ENCODE data around the gene RNPEPL1.

The RNPEPL1 gene

GRCh38 chr2:240586198-240586918, 18.1 kb downstream of the RNPEPL1 start, which contains the start of gene CAPN10:
CAPN10 (plus strand) TSS chr2:240586734; CDS start chr2:240586912, 178 bp downstream.
- ChIA-PET POLR2A (interaction anchor here (0.6 to 2.9 kb wide), 21 partner anchors 9 to 572 kb away, joined by 3 to 23 read pairs (median 4); partner anchors contain the start of gene RNPEPL1), CTCF (interaction anchor here (0.9 to 1.5 kb wide), 3 partner anchors 9 to 21 kb away, joined by 3 to 8 read pairs (median 3); no protein-coding TSS in a partner anchor)
- peak; percentile 92 for DNase-seq (ENCODE audit: extremely low spot score)
- TF ChIP-seq FOXK2 (IDR thresholded peaks at IDR 0.05) (no peak), BHLHE40 (IDR thresholded peaks at IDR 0.05; ENCODE audit: borderline replicate concordance) (no peak), ARNT (IDR thresholded peaks at IDR 0.05) (no peak), ELF4 (IDR thresholded peaks at IDR 0.05) (peak; percentile 59; the same call in 1 of the 2 replicates), L3MBTL2 (conservative IDR thresholded peaks at IDR 0.05) (peak; percentile 86)

- no peak for DNase-seq (ENCODE audit: extremely low spot score)
- ChIA-PET POLR2A (interaction anchor here (0.6 to 2.9 kb wide), 21 partner anchors 9 to 571 kb away, joined by 3 to 23 read pairs (median 4); partner anchors contain the start of gene RNPEPL1), CTCF (interaction anchor here (0.9 to 1.5 kb wide), 3 partner anchors 8 to 21 kb away, joined by 3 to 8 read pairs (median 3); no protein-coding TSS in a partner anchor)
- TF ChIP-seq FOXM1 (IDR thresholded peaks at IDR 0.05; ENCODE audit: borderline replicate concordance) (no peak), ARNT (IDR thresholded peaks at IDR 0.05) (no peak), HDGF (IDR thresholded peaks at IDR 0.05; ENCODE audit: borderline replicate concordance) (no peak)
These were observed 18.9 kb downstream of the RNPEPL1 start for GRCh38 chr2:240586919-240587800.

GRCh38 chr2:240588006-240588655, 19.8 kb downstream of the RNPEPL1 start:
- ChIA-PET POLR2A (interaction anchor here (0.9 to 1.5 kb wide), 2 partner anchors 18 to 20 kb away, joined by 3 read pairs; no protein-coding TSS in a partner anchor), CTCF (interaction anchor here (0.7 kb wide), 1 partner anchor 10 kb away, joined by 3 read pairs; no protein-coding TSS in a partner anchor)
- no peak for DNase-seq (ENCODE audit: extremely low spot score)
- TF ChIP-seq HDGF (IDR thresholded peaks at IDR 0.05; ENCODE audit: borderline replicate concordance) (no peak), CTBP1 (IDR thresholded peaks at IDR 0.05; ENCODE audit: borderline replicate concordance) (no peak), ELF4 (IDR thresholded peaks at IDR 0.05) (no peak), NFRKB (IDR thresholded peaks at IDR 0.05) (no peak), LEF1 (IDR thresholded peaks at IDR 0.05; ENCODE audit: borderline replicate concordance) (no peak), TARDBP (IDR thresholded peaks at IDR 0.05) (no peak), ARNT (IDR thresholded peaks at IDR 0.05) (no peak), SUZ12 (IDR thresholded peaks at IDR 0.05) (no peak), FOXM1 (IDR thresholded peaks at IDR 0.05; ENCODE audit: borderline replicate concordance) (no peak), PKNOX1 (IDR thresholded peaks at IDR 0.05) (no peak), BHLHE40 (IDR thresholded peaks at IDR 0.05; ENCODE audit: borderline replicate concordance) (no peak), L3MBTL2 (conservative IDR thresholded peaks at IDR 0.05) (no peak), FOXA1 (IDR thresholded peaks at IDR 0.05) (no peak), FOXK2 (IDR thresholded peaks at IDR 0.05) (no peak), SP1 (IDR thresholded peaks at IDR 0.05) (no peak), ZNF384 (IDR thresholded peaks at IDR 0.05) (no peak)

GRCh38 chr2:240588669-240589068, 20.4 kb downstream of the RNPEPL1 start:
- ChIA-PET CTCF (interaction anchor here (0.6 to 1.7 kb wide), 3 partner anchors 10 to 36 kb away, joined by 3 to 6 read pairs (median 5); no protein-coding TSS in a partner anchor), POLR2A (interaction anchor here (1.0 kb wide), 1 partner anchor 28 kb away, joined by 5 read pairs; the partner anchor contains the start of gene DUSP28)
- no peak for DNase-seq (ENCODE audit: extremely low spot score)
- TF ChIP-seq FOXM1 (IDR thresholded peaks at IDR 0.05; ENCODE audit: borderline replicate concordance) = no peak
- no peak for TF ChIP-seq CTBP1 (IDR thresholded peaks at IDR 0.05; ENCODE audit: borderline replicate concordance)
- no peak for TF ChIP-seq HDGF (IDR thresholded peaks at IDR 0.05; ENCODE audit: borderline replicate concordance)
- TF ChIP-seq LEF1 (IDR thresholded peaks at IDR 0.05; ENCODE audit: borderline replicate concordance) = no peak
- TF ChIP-seq SUZ12 (IDR thresholded peaks at IDR 0.05) = no peak
- no peak for TF ChIP-seq PKNOX1 (IDR thresholded peaks at IDR 0.05)
- no peak for TF ChIP-seq FOXK2 (IDR thresholded peaks at IDR 0.05)
- no peak for TF ChIP-seq ARNT (IDR thresholded peaks at IDR 0.05)
- TF ChIP-seq FOXA1 (IDR thresholded peaks at IDR 0.05) = no peak
- TF ChIP-seq NFRKB (IDR thresholded peaks at IDR 0.05) = no peak
- no peak for TF ChIP-seq ELF4 (IDR thresholded peaks at IDR 0.05)
- TF ChIP-seq BHLHE40 (IDR thresholded peaks at IDR 0.05; ENCODE audit: borderline replicate concordance) = no peak

- ChIA-PET CTCF (interaction anchor here (1.7 kb wide), 1 partner anchor 15 kb away, joined by 5 read pairs; no protein-coding TSS in a partner anchor), POLR2A (interaction anchor here (1.0 kb wide), 1 partner anchor 29 kb away, joined by 5 read pairs; the partner anchor contains the start of gene DUSP28)
- TF ChIP-seq CTBP1 (IDR thresholded peaks at IDR 0.05; ENCODE audit: borderline replicate concordance) (no peak), LEF1 (IDR thresholded peaks at IDR 0.05; ENCODE audit: borderline replicate concordance) (no peak), ARNT (IDR thresholded peaks at IDR 0.05) (no peak), TARDBP (IDR thresholded peaks at IDR 0.05) (no peak), ZNF384 (IDR thresholded peaks at IDR 0.05) (no peak), NFRKB (IDR thresholded peaks at IDR 0.05) (no peak), PKNOX1 (IDR thresholded peaks at IDR 0.05) (no peak), FOXK2 (IDR thresholded peaks at IDR 0.05) (no peak), L3MBTL2 (conservative IDR thresholded peaks at IDR 0.05) (no peak), HDGF (IDR thresholded peaks at IDR 0.05; ENCODE audit: borderline replicate concordance) (no peak), SUZ12 (IDR thresholded peaks at IDR 0.05) (no peak), FOXA1 (IDR thresholded peaks at IDR 0.05) (no peak), SP1 (IDR thresholded peaks at IDR 0.05) (no peak), FOXM1 (IDR thresholded peaks at IDR 0.05; ENCODE audit: borderline replicate concordance) (no peak), BHLHE40 (IDR thresholded peaks at IDR 0.05; ENCODE audit: borderline replicate concordance) (no peak)
- DNase-seq (ENCODE audit: extremely low spot score) = no peak
These were observed 21.1 kb downstream of the RNPEPL1 start for GRCh38 chr2:240589375-240589774.
